Inflammatory macrophage treated with lipopolysaccharide for 1 hour (primary cell): ENCODE results near the gene TLX2.
A peak's percentile ranks its signal among the peaks of the same experiment; 100 is the strongest.
"Not testable (repeated sequence)": the region's sequence is repeated elsewhere in the genome, so short reads cannot be mapped to it uniquely, and the experiment has no call there.

Experiments used
- DNase-seq, 2 donors: peaks; one replicate each; pipeline ENCODE4 v3.0.0-alpha.2; 2020 to 2022

TLX2 gene

DNA sequence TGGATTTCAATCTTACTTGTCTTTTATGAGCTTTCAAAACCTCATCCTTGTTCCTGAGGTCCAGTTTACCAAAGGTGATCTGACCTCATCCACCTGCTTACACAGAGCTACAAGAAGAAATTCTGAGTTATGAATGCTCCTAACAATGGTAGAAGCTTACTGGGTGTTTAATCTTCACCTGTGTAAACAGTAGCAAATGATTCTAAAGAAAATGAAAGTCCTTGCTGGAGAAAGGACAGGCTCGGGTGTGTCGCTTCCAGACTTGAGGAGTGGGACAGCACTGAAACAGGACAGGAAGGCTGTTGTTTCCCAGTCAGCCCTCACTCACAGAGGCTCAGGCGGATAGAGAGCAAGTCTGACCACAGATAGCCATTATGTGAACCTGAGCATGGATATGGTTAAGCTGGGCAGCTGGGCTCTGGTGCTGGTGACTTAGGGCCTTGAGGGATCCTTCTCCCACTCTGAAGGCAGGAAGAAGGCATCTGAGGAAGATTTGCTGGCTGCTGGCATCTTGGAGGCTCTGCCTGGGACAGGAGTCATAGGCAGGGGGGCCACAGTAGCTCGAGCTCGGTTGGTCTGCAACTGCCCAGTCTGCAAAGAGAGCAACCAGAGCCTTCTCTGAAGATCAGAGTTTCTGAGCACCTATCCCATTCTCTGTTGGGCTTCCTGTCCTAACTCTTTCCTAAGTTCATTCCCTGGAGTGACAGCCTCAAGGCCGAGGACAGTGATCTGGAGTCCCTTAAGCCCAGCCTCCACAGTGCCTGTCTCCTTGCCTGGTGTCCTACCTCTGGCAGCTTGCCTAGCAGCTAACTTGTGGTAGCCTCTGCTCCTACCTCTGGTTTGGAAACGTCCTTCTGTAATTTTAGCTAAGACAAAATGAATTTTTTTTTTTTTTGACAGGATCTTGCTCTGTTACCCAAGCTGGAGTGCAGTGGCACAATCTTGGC, 44.3 kb downstream of the TLX2 start:
- no peak for DNase-seq

DNA sequence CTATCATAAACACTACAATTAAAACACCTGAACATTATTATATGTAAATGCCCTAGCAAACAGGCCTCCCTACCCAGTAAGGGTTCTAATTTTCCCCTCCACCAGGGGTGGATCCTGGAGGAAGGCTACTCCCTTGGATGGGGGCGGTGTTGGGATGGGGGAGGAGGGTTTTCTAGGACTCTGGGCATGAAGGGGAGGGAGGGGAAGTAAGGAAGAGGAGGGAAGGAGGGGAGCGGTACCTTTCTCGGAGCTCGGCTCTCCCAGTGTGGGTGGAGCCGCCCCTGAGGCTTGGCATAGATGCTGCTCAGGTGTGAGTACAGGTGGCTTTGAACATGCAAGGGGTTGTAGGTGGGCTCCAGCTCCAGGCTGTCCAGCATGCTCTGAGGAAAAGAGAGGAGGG, 45.7 kb downstream of the TLX2 start:
- no peak for DNase-seq

DNA sequence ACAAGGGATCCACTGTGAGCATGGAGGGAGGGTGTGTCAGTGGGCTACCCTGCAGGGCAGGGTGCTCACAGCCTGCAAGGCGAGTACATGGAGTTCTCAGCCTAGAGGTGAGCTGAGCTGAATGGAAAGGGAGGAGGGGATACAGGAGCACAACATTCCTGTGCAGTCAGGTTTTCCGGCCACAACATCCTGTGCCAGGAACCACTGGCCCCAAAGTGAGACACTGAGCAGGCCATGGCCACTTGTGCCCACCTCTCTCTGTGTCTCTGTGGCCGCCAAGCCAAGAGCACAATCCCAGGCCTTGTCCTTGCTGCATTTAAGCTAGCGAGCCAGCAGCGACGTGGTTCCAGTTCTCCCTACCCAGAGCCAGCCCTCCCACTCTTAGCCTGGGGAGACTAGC, 46.3 kb downstream of the TLX2 start:
- DNase-seq, result no peak

DNA sequence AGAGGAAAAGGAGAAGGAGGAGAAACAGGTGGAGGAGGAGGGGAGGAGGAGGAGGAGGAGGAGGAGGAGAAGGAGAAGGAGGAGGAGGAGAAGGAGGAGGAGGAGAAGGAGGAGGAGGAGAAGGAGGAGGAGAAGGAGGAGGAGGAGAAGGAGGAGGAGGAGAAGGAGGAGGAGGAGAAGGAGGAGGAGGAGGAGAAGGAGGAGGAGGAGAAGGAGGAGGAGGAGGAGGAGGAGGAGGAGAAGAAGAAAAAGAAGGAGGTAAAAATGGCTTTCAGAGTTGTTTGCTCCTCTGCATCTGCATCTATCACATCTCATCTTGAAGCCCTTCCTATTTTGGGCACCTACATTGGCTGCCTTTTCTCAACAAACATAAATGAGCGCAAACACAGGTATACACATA, 46.8 kb downstream of the TLX2 start:
- DNase-seq, result not testable (repeated sequence)

DNA sequence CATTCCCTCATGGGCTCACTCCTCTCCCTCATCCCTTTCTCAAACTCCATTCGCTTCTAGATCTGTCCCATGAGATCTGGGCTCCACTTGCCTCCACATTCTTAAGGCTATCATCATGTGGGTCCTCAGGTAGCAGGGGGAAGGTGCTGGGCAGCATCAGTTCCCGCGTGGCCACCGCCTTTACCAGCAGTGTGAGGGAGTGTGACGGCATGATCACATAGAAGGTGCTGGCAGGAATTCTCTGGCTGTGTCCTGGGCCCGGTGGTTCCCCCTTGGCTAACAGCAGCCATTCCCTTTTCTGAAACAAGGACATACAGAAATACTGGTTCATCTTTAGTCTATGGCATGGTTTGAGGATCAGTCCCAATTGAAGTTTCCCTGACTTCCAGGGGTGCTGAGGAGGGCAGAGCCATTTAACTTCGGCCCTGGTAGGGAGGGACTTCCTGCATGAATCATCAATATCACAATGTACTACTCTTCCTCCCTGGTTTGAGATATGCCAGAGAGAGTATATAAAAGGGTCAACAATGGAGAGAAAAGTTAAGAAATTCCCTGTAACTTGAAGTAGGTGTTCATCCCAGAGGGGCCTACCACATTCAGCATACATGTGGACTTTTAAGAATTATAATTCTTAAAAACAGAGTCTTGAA, 48.0 kb downstream of the TLX2 start:
- DNase-seq, result no peak

DNA sequence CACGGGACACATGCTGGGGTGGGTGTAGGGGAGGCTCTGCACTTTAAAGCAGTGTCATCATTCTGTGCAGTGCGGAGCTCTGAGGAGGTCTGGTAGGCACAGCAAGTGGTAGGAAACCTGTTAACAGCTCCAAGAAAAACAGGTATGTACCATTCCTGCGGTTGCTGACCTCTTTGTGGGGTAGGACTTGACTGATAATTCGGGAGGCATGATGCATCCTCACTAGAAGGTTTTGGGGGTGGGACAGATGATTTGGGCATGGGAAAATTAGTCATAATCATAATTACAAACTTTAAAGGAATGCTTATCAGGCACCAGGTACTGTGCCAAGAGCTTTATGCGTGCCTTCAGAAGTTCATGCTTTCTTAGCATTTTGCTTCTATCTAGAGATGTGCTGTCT, 50.0 kb downstream of the TLX2 start:
- no peak for DNase-seq

DNA sequence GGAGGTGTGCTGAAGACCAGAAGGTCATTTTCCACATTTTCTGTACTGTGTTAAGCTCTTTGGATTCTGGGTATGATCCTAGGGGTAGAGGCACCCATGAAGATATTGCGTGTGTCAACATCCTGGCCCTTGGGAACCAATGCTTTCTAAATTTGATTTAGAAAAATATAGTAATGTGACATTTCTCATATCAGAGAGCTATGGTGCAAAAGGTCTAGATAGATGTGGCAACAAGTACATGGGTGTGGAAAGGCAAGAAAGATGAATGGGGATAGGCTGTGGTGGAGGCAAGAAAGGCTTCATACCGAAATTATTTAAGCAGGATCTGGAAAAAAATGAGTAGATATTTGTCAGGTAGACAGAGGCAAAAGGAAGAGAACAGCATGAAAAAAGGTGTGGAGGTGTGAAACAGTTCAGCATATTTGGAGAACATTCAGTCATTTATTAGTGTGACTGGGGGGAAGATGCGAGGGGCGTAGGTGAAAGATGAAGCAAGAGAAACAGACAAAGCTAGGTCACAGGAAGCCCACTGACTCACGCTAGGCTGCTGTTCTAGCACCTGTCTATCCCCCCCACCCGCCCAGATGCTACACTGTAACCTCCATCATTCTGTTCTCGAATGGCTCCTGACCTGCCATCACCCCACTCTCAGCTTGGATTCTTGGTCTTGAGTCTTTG, 52.0 kb downstream of the TLX2 start:
- no peak for DNase-seq

DNA sequence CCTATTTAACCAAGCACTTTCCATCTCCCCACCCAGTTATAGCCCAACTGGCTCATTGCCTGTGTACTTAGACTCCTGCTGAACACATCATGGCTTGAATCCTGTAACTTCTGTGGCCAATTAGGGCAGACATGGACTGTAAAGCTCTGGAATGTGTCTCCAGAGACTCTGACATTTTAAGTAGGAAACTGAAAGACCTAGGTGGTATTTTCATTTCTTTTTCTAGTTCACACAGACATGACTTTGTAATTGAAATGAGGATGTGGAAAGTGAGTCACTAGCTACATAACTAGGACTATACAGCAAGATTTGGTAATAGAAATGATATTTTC, 52.5 kb downstream of the TLX2 start:
- peak; percentile 59 to 61 for DNase-seq
